SK-N-MC (cell line): Measurements from ENCODE around the gene VHLL.

Source experiments
- DNase-seq: peaks from one replicate; pipeline ENCODE4 v3.0.0-alpha.2; 2011; ENCODE audit warnings: low read depth, low spot score
- H3K27ac ChIP-seq: fragments of 200-600 bp; sonication (generic); 2 replicates; pipeline ENCODE4 v1.5.1; 2016; ENCODE audit warnings: mixed run types
- H3K36me3 ChIP-seq: fragments of 200-600 bp; sonication (generic); 2 replicates; pipeline ENCODE4 v1.6.1; 2017; ENCODE audit warnings: antibody characterized with exemption, low read length, mixed read lengths; ENCODE audit not compliant: insufficient read depth
- H3K4me3 ChIP-seq: fragments of 200-600 bp; sonication (generic); 2 replicates; pipeline ENCODE4 v1.5.1; 2016
- H3K9ac ChIP-seq: fragments of 200-600 bp; sonication (generic); 2 replicates; pipeline ENCODE4 v1.8.0; 2017; ENCODE audit warnings: mixed run types, mixed read lengths; ENCODE audit not compliant: insufficient read length
- H3K9me3 ChIP-seq: fragments of 200-600 bp; sonication (generic); 2 replicates; pipeline ENCODE4 v1.6.1; 2017; ENCODE audit warnings: low read depth, mild to moderate bottlenecking, antibody characterized with exemption, low read length, moderate library complexity, mixed read lengths
- EZH2 ChIP-seq: fragments of 200-600 bp; sonication (generic); IDR thresholded peaks from one replicate; pipeline ENCODE4 v1.6.1; 2017; ENCODE audit warnings: antibody characterized with exemption
- FOXP2 ChIP-seq: optimal IDR thresholded peaks from 2 replicates; pipeline ENCODE3; 2011; ENCODE audit warnings: mild to moderate bottlenecking, moderate library complexity; ENCODE audit not compliant: insufficient read depth; ENCODE audit errors: extremely low read length, control extremely low read depth
- POLR2AphosphoS5 ChIP-seq: IDR thresholded peaks from 2 replicates; pipeline ENCODE4 v1.6.1; 2012; ENCODE audit warnings: mild to moderate bottlenecking, low read depth, low read length, borderline replicate concordance

Gene VHLL

GRCh38 chr1:156253634-156254033 is 45.5 kb downstream of the VHLL start:
- TF ChIP-seq POLR2AphosphoS5, result no peak
- no peak for TF ChIP-seq EZH2
- TF ChIP-seq FOXP2, result no peak
- H3K4me3 ChIP-seq, result no peak overlapping the region
- DNase-seq, result no peak
- H3K36me3 ChIP-seq, result peaks cover 74% of the 10 kb centered on the region
- no peak overlapping the region for H3K9ac ChIP-seq
- H3K27ac ChIP-seq, result no peak overlapping the region
- H3K9me3 ChIP-seq, result no peaks in the 10 kb centered on the region

DNA sequence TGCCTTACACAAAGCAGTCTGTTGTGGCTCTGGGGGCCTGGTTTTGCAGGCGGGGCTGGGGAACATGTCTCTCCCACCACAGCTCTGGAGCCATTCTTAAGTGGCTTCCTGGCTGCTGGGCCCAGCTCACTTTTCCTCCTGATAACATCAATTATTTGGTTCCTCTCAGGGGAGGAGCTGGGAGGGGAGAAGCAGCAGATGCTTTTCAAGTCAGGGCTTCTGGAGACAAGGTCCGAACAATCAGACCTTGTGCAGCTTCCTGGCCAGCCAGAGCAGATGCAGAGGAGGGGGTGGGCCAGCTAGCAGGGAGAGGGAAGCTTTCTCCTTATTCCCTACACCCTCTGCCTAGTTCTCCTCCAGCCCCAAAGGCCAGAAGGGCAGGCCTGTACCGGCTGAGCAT is 47.6 kb downstream of the VHLL start:
- no peak for DNase-seq
- H3K36me3 ChIP-seq, result peaks cover 55% of the 10 kb centered on the region
- no peak overlapping the region for H3K4me3 ChIP-seq
- no peak overlapping the region for H3K27ac ChIP-seq
- no peak overlapping the region for H3K9ac ChIP-seq
- TF ChIP-seq EZH2 (no peak), FOXP2 (no peak), POLR2AphosphoS5 (no peak)
- no peaks in the 10 kb centered on the region for H3K9me3 ChIP-seq

GRCh38 chr1:156249593-156249992 is 49.5 kb downstream of the VHLL start:
- Histone ChIP-seq H3K27ac (no peak overlapping the region), H3K4me3 (no peak overlapping the region), H3K36me3 (peaks cover 46% of the 10 kb centered on the region), H3K9me3 (no peaks in the 10 kb centered on the region), H3K9ac (no peak overlapping the region)
- DNase-seq, result no peak
- TF ChIP-seq POLR2AphosphoS5 (no peak), FOXP2 (no peak), EZH2 (no peak)
